ENCODE measurements around the gene USP20. TPM values are rescaled to one million over a fixed set of nuclear protein-coding genes. Genes with fewer than 3 reads are reported as not detected.
"Not testable (repeated sequence)": the region's sequence is repeated elsewhere in the genome, so short reads cannot be mapped to it uniquely, and the experiment has no call there.

USP20 gene
- total and polyA plus RNA-seq, 7 donors = 7.9 to 52.1 (median 19.4) TPM

- peak overlapping the region; percentile 69 to 88 (median 74) for H3K27ac ChIP-seq
- intact Hi-C loops (cut with DNase I) = loop anchor here (5.0 to 10.0 kb wide), 4 partner anchors 42 to 445 kb away; no protein-coding TSS in a partner anchor
- no peaks in the 10 kb centered on the region for H3K9me3 ChIP-seq
- no peaks in the 10 kb centered on the region for H3K27me3 ChIP-seq
- H3K4me1 ChIP-seq = peaks cover 0 to 70% (median 68%) of the 10 kb centered on the region in 4 donors
- peaks cover 7 to 37% (median 29%) of the 10 kb centered on the region in 4 donors for H3K36me3 ChIP-seq
- TF ChIP-seq POLR2AphosphoS5 (IDR thresholded peaks at IDR 0.05) = no peak
- no peak for TF ChIP-seq EP300 (IDR thresholded peaks at IDR 0.05)
- no peak for TF ChIP-seq POLR2A (IDR thresholded peaks at IDR 0.05)
- TF ChIP-seq, protein P1, sequence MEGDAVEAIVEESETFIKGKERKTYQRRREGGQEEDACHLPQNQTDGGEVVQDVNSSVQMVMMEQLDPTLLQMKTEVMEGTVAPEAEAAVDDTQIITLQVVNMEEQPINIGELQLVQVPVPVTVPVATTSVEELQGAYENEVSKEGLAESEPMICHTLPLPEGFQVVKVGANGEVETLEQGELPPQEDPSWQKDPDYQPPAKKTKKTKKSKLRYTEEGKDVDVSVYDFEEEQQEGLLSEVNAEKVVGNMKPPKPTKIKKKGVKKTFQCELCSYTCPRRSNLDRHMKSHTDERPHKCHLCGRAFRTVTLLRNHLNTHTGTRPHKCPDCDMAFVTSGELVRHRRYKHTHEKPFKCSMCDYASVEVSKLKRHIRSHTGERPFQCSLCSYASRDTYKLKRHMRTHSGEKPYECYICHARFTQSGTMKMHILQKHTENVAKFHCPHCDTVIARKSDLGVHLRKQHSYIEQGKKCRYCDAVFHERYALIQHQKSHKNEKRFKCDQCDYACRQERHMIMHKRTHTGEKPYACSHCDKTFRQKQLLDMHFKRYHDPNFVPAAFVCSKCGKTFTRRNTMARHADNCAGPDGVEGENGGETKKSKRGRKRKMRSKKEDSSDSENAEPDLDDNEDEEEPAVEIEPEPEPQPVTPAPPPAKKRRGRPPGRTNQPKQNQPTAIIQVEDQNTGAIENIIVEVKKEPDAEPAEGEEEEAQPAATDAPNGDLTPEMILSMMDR (IDR thresholded peaks at IDR 0.05) = no peak
- DNase-seq = no peak
- H3K4me3 ChIP-seq = peak overlapping the region in 2 of 4 donors; percentile 1 to 11
- WGBS, 2 donors = 55 to 81% methylated on average over 37 of the region's 37 CpGs
Observed at GRCh38 chr9:129889941-129890717, 54.9 kb downstream of the USP20 start.

DNA sequence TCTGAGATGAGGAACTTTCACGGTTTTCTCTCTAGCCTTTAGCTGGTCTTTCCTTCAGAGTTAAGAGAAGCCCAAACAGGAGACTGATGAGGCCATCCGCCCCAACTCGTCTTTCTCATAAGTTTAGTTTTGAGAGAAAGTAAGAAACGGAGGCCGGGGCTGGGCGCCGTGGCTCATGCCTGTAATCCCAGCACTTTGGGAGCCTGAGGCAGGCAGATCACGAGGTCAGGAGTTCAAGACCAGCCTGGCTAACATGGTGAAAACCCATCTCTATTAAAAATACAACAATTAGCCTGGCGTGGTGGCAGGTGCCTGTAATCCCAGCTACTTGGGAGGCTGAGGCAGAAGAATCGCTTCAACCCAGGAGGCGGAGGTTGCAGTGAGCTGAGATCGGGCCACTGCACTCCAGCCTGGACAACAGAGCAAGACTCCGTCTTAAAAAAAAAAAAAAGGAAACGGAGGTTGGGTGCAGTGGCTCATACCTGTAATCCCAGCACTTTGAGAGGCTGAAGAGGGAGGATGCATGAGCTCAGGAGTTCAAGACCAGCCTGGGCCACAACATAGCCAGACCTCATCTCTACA, 55.6 kb downstream of the USP20 start:
- H3K36me3 ChIP-seq = peaks cover 14 to 44% (median 36%) of the 10 kb centered on the region in 4 donors
- H3K27me3 ChIP-seq; H3K9me3 ChIP-seq; DNase-seq; intact Hi-C loops (cut with DNase I): not testable (repeated sequence)
- peaks cover 0 to 63% (median 61%) of the 10 kb centered on the region in 4 donors for H3K4me1 ChIP-seq
- H3K27ac ChIP-seq = peak overlapping the region; percentile 69 to 88 (median 74)
- H3K4me3 ChIP-seq = peak overlapping the region in 2 of 4 donors; percentile 1 to 11
- WGBS, 2 donors = 68 to 82% methylated on average over 14 of the region's 14 CpGs

DNA sequence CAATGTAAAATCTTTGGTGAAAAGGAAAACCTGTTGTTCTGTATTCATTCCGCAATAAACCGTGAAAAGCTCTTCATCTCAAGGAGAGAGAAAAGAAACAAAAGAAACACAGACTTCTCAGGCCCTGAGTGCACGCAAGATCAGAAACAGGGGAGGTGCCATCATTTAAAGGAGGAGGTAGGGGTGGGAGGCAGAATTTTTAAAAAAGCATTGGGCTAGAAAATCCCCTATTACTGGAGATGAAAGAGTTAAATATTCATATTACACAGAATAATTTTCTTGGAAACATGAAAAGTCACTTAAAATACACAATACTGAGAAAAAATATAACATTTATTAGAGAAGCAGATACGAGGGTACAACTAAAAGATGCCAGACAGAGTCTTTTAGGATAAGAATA, 56.3 kb downstream of the USP20 start:
- H3K27ac ChIP-seq = peak overlapping the region; percentile 69 to 88 (median 74)
- intact Hi-C loops (cut with DNase I) = no loop called here

DNA sequence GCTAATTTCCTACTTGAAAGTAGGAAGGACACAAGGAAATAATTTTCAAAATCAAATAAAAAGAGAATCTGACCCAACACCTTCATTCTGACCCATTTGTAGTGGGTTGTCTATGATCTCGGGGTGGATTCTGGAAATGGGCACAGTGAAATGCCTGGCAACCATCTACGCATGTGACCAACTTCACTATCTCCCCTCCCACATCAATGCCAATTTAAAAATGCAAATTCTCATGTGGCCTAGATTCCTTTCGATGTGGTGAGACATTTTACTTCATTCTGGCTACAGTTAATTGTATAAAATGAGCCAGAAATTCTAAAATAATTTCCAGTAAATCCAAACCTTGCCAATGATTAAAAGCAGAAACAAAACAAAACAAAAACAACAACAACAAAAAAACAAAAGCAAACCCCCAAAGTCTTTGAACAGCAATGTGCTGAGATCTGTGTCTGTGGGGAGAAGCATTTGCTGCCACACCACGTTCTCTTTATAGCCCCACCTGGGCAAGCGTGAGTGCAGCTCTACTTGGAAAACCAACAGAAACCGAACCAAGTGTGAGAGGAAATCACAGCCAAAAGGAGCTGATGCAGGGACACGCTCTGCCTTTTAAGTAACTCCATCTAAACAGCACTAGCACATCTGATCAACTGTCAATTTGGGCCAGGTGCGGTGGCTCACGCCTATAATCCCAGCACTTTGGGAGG, 59.0 kb downstream of the USP20 start:
- Histone ChIP-seq H3K9me3 (no peaks in the 10 kb centered on the region), H3K27me3 (no peaks in the 10 kb centered on the region), H3K4me1 (peaks cover 0 to 35% (median 32%) of the 10 kb centered on the region in 4 donors), H3K4me3 (no peak overlapping the region), H3K36me3 (peaks cover 28 to 65% (median 51%) of the 10 kb centered on the region in 4 donors), H3K27ac (peak overlapping the region; percentile 41 to 88 (median 74))
- intact Hi-C loops (cut with DNase I) = no loop called here
- 67 to 87% methylated on average over 9 of the region's 9 CpGs for WGBS, 2 donors
- DNase-seq = no peak
- TF ChIP-seq EP300 (IDR thresholded peaks at IDR 0.05) (no peak), POLR2A (IDR thresholded peaks at IDR 0.05) (no peak), POLR2AphosphoS5 (IDR thresholded peaks at IDR 0.05) (no peak)
- TF ChIP-seq, protein P1 (IDR thresholded peaks at IDR 0.05) = no peak

More for the DNA sequence above, 56.3 kb downstream of the USP20 start:
- Histone ChIP-seq H3K36me3 (peaks cover 21 to 52% (median 42%) of the 10 kb centered on the region in 4 donors), H3K9me3 (no peaks in the 10 kb centered on the region), H3K4me3 (no peak overlapping the region), H3K27me3 (no peaks in the 10 kb centered on the region), H3K4me1 (peaks cover 0 to 56% (median 53%) of the 10 kb centered on the region in 4 donors)
- WGBS, 2 donors = 65 to 68% methylated on average over 4 of the region's 4 CpGs
- DNase-seq = no peak
- TF ChIP-seq, protein P1 (IDR thresholded peaks at IDR 0.05) = no peak
- TF ChIP-seq POLR2AphosphoS5 (IDR thresholded peaks at IDR 0.05) (no peak), EP300 (IDR thresholded peaks at IDR 0.05) (no peak), POLR2A (IDR thresholded peaks at IDR 0.05) (no peak)
